HG02973 (cell line): Measurements from ENCODE around the gene CALR3.

Experiments
- ATAC-seq: cut with Tn5 transposase; IDR thresholded peaks from one replicate; pipeline ENCODE4 v1.9.1; 2021; ENCODE audit warnings: moderate library complexity; ENCODE audit not compliant: unreplicated experiment

CALR3 gene

DNA sequence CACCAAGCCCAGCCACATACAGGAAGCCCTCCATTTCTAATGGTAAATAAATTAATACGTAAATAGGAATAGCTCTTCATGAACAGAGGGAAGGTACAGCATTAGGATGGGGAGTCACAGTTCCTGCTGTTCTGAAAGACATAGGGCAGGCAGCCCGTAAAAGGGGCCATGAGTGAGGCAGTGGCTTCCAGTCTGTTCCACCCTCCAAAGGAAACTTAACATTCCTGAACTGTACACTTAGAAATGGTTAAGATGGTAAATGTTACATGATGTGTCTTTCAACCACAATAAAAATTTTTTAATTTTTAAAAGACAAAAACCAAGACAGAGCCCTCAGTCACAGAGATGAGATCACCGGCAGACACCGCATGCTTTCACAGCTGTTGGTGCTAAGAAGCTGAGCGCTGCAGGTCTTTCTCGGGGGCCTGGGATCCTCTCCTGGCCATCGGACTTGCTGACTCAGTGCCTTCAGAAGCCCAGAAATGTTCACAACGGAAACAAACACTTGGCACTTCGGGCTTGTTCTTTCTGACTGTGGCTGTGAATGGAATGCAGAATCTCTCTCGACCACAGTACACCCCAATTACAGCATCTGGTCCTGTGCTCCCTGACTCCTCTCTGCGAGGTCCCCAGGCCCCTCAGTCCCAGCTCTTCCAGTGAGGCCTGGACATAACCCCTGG, 60.6 kb downstream of the CALR3 start:
- ATAC-seq = no peak

GRCh38 chr19:16433986-16434385, 62.0 kb downstream of the CALR3 start:
- ATAC-seq = no peak

- no peak for ATAC-seq
These were observed 66.2 kb downstream of the CALR3 start for GRCh38 chr19:16429759-16430091.

GRCh38 chr19:16429066-16429758, 66.8 kb downstream of the CALR3 start:
- no peak for ATAC-seq
